ENCODE data around the gene AOAH.

AOAH gene

DNA sequence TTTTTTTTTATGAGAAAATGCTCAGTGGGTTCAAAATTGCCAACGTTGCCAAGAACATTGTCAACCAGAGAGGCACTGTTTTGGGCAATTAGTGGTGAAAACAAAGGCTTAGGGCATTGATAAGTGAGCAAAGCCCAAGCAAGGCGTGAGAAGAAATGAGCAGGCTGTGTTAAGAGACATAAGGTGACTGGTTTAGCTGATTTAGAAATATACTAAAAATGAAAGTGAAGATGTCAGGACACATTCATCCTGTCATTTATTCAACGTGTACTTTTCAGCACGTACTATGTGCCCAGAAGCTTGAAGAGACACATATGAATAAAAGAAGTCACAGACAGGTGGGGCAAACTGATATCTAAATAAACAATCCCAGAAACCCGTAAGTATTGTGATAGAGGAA lies 31.8 kb downstream of the AOAH start:
- Histone ChIP-seq H3K4me3 (ENCODE audit: low read length, poor library complexity, severe bottlenecking) (no peak overlapping the region), H3K9me3 (ENCODE audit: insufficient read depth, low read depth, low read length) (no peaks in the 10 kb centered on the region), H4K20me1 (ENCODE audit: insufficient read depth, low read length, poor library complexity, severe bottlenecking) (no peaks in the 10 kb centered on the region), H3K9me2 (replicated peaks; ENCODE audit: low read depth, low read length) (no peaks in the 10 kb centered on the region), H3K36me3 (ENCODE audit: insufficient read depth, low read length) (no peaks in the 10 kb centered on the region), H3K4me2 (ENCODE audit: low read depth, low read length, poor library complexity, severe bottlenecking) (no peak overlapping the region), H3K79me2 (ENCODE audit: insufficient read depth, low read length) (no peaks in the 10 kb centered on the region), H3K9ac (ENCODE audit: low read depth, low read length, poor library complexity, severe bottlenecking) (no peak overlapping the region), H2AFZ (ENCODE audit: low read length) (no peak overlapping the region), H3F3A (ENCODE audit: low read depth) (no peaks in the 10 kb centered on the region), H3K27me3 (ENCODE audit: insufficient read depth, low read length, poor library complexity, severe bottlenecking) (no peaks in the 10 kb centered on the region), H3K4me1 (ENCODE audit: insufficient read depth, low read length, poor library complexity, severe bottlenecking) (peaks cover 27% of the 10 kb centered on the region)
- TF ChIP-seq, protein P1, sequence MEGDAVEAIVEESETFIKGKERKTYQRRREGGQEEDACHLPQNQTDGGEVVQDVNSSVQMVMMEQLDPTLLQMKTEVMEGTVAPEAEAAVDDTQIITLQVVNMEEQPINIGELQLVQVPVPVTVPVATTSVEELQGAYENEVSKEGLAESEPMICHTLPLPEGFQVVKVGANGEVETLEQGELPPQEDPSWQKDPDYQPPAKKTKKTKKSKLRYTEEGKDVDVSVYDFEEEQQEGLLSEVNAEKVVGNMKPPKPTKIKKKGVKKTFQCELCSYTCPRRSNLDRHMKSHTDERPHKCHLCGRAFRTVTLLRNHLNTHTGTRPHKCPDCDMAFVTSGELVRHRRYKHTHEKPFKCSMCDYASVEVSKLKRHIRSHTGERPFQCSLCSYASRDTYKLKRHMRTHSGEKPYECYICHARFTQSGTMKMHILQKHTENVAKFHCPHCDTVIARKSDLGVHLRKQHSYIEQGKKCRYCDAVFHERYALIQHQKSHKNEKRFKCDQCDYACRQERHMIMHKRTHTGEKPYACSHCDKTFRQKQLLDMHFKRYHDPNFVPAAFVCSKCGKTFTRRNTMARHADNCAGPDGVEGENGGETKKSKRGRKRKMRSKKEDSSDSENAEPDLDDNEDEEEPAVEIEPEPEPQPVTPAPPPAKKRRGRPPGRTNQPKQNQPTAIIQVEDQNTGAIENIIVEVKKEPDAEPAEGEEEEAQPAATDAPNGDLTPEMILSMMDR (conservative IDR thresholded peaks at IDR 0.05; ENCODE audit: low read length) = no peak
- TF ChIP-seq EZH2phosphoT487 (IDR thresholded peaks at IDR 0.05; ENCODE audit: borderline replicate concordance) = no peak

DNA sequence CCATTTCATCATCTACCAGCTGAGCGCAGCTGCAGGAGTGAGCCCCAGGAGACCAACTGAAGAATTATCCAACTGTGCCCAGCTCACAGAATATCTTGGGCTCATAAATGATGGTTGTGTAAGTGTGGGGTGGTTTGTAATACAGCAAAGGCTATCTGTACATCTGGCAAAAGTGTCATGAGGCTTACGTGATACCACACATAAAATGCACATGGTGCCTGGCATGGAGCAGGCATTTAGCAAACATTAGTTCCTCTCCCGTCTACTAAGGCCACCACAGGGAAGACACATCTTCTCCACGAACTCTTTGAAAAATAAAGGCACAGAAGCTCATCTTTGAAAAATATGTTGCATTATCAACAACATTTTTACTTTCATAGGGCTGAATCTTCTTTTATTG lies 32.3 kb downstream of the AOAH start:
- Histone ChIP-seq H3K4me1 (ENCODE audit: insufficient read depth, low read length, poor library complexity, severe bottlenecking) (peaks cover 31% of the 10 kb centered on the region), H3K9ac (ENCODE audit: low read depth, low read length, poor library complexity, severe bottlenecking) (no peak overlapping the region), H4K20me1 (ENCODE audit: insufficient read depth, low read length, poor library complexity, severe bottlenecking) (no peaks in the 10 kb centered on the region), H3K79me2 (ENCODE audit: insufficient read depth, low read length) (no peaks in the 10 kb centered on the region), H3K4me3 (ENCODE audit: low read length, poor library complexity, severe bottlenecking) (no peak overlapping the region), H3K9me2 (replicated peaks; ENCODE audit: low read depth, low read length) (no peaks in the 10 kb centered on the region), H3K4me2 (ENCODE audit: low read depth, low read length, poor library complexity, severe bottlenecking) (no peak overlapping the region), H2AFZ (ENCODE audit: low read length) (no peak overlapping the region), H3K9me3 (ENCODE audit: insufficient read depth, low read depth, low read length) (no peaks in the 10 kb centered on the region), H3F3A (ENCODE audit: low read depth) (no peaks in the 10 kb centered on the region), H3K36me3 (ENCODE audit: insufficient read depth, low read length) (no peaks in the 10 kb centered on the region), H3K27me3 (ENCODE audit: insufficient read depth, low read length, poor library complexity, severe bottlenecking) (no peaks in the 10 kb centered on the region)
- TF ChIP-seq, protein P1 (conservative IDR thresholded peaks at IDR 0.05; ENCODE audit: low read length) = no peak
- TF ChIP-seq EZH2phosphoT487 (IDR thresholded peaks at IDR 0.05; ENCODE audit: borderline replicate concordance) = no peak

DNA sequence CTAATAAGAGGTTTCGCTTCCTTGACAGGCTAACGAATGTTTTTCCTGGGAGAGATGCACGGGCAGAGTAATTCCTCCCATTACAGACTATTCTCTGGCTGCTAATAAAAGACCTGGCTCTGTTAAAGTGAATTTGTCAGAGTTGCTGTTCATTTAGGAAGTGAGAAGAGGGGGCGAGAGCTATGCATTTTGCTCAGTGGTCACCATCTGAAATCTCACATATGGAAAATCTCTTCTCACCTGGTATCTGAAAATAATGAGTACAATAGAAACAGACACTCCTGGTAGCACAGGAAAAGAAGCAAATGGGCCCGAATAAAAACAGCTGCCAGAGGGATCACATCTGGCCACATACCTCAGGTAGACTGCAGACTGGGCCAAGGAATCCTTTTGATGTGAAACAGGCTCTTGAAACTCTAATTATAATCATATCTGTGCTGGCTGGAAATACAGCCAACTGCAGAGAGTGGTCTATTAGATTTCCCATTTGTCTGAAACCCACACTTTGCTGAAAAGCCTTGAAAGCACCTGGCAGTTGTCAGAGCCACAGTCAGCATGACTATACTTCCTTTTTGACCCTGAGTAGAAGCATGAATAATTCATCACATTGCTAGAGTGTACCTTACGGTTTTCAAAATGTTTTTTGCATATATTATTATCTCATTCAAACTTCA lies 33.6 kb downstream of the AOAH start:
- no peaks in the 10 kb centered on the region for H4K20me1 ChIP-seq (ENCODE audit: insufficient read depth, low read length, poor library complexity, severe bottlenecking)
- H3K9me3 ChIP-seq (ENCODE audit: insufficient read depth, low read depth, low read length) = no peaks in the 10 kb centered on the region
- no peak overlapping the region for H3K9ac ChIP-seq (ENCODE audit: low read depth, low read length, poor library complexity, severe bottlenecking)
- H3K4me3 ChIP-seq (ENCODE audit: low read length, poor library complexity, severe bottlenecking) = no peak overlapping the region
- H3K27me3 ChIP-seq (ENCODE audit: insufficient read depth, low read length, poor library complexity, severe bottlenecking) = no peaks in the 10 kb centered on the region
- H3K9me2 ChIP-seq (replicated peaks; ENCODE audit: low read depth, low read length) = no peaks in the 10 kb centered on the region
- no peaks in the 10 kb centered on the region for H3F3A ChIP-seq (ENCODE audit: low read depth)
- H3K36me3 ChIP-seq (ENCODE audit: insufficient read depth, low read length) = no peaks in the 10 kb centered on the region
- no peaks in the 10 kb centered on the region for H3K79me2 ChIP-seq (ENCODE audit: insufficient read depth, low read length)
- H2AFZ ChIP-seq (ENCODE audit: low read length) = no peak overlapping the region
- H3K4me2 ChIP-seq (ENCODE audit: low read depth, low read length, poor library complexity, severe bottlenecking) = peak overlapping the region; percentile 3
- no peak for TF ChIP-seq EZH2phosphoT487 (IDR thresholded peaks at IDR 0.05; ENCODE audit: borderline replicate concordance)
- TF ChIP-seq, protein P1 (conservative IDR thresholded peaks at IDR 0.05; ENCODE audit: low read length) = no peak
- peaks cover 41% of the 10 kb centered on the region for H3K4me1 ChIP-seq (ENCODE audit: insufficient read depth, low read length, poor library complexity, severe bottlenecking)

All from Loucy (cell line).